GM10266 (cell line): Measurements from ENCODE around the gene MED22.

Source experiments
- DNase-seq: peaks from one replicate; pipeline ENCODE4 v3.0.0; 2012; ENCODE audit errors: extremely low spot score
- CTCF ChIP-seq: IDR thresholded peaks from 2 replicates; pipeline ENCODE4 v1.5.1; 2012; ENCODE audit warnings: mild to moderate bottlenecking, low read depth; ENCODE audit not compliant: control insufficient read depth, insufficient read depth; ENCODE audit errors: missing control alignments

The MED22 gene

DNA sequence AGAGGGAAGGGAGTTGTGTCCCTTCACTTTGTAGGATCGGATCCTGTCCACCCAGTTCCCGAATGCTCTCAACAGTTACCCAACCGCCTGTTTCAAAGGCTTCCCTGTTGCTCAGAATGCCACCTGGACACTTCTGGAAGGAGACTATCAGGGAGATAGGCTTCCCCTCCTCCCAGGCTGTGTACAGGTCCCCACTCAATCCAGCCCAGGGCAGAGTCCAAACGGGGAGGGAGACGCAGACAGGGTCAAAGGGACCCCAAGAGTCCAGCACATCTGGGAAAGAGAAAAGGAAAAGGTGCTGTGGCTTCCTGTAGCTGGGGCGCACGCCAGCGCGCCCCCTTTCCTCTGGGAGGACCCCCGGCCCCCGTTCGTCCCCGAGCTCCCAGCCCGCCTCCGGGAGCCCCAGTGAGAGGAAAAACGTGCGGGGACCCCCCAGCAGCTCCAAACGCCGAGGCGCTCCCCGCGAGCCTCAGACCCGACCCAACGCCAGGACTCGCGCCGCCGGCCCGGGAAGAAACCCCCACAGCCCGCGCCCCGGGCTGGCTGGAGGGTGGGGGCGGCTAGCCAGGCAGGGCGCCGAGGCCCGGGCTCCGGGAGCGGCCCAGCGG, 27.3 kb upstream of the MED22 start:
- peak; percentile 33 for TF ChIP-seq CTCF
- peak; percentile 76 for DNase-seq

- no peak for DNase-seq
- no peak for TF ChIP-seq CTCF
Observed at GRCh38 chr9:133374612-133375115, 26.7 kb upstream of the MED22 start.

DNA sequence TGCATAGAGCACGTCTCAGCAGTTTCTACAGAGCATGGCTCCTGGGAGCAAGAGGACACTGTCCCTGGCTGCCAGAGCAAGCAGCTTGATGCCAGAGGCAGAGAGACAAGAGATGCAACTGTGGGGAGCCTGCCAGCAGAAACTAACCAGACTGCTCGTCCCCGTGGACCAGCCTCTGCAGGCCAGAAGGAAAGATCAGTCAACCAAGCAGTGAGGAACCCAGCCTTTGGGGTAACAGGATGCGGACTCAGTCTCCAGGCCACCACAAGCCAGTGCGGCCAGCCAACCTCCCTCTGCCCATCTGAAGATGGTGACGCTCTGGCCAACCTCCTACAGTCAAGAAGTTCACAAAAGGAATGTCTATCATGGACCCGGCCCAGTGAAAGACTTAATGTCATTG, 24.2 kb upstream of the MED22 start:
- no peak for DNase-seq
- no peak for TF ChIP-seq CTCF

DNA sequence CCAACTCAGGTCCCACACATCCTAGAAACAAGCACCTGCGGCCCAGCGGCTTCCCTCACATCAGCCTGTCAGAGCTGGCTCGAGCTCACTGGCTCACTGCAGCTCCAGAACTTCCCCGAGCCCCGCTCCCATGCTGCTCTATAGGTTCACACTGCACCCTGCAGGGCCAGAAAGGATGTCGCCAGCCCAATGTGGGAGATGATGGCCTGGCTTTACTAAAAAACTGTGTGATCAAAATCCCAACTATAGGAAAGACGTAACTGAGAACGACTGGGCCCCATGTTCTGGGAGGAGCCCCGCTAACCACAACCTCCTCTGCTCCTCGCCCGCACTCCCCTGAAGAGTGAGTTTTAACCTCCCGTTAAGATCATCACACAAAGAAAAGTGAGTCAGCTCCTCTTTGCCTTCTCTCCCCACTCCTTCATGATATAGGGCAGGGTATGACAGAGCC, 23.4 kb upstream of the MED22 start:
- TF ChIP-seq CTCF: no peak
- DNase-seq: no peak

GRCh38 chr9:133370685-133371084, 22.8 kb upstream of the MED22 start:
- TF ChIP-seq CTCF: no peak
- no peak for DNase-seq

DNA sequence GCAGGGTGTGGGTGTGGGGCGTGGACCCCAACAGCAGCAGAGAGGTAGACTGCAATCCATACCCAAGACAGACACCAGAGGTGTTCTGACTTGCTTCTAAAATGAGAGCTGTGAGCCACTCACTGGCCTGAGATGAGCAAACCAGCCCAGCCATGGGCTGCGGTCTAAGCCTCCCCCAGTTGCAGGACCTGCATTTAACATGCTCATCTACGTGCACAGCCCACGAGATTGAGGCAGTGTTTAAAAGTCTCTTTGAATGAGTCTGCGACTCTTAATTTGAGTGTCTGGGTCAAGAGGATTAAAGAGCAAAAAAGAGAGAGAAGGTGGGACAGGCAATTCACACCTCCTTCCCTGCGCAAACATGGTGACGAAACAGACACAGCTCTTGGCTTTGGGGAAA, 22.0 kb upstream of the MED22 start:
- TF ChIP-seq CTCF: no peak
- DNase-seq: no peak

DNA sequence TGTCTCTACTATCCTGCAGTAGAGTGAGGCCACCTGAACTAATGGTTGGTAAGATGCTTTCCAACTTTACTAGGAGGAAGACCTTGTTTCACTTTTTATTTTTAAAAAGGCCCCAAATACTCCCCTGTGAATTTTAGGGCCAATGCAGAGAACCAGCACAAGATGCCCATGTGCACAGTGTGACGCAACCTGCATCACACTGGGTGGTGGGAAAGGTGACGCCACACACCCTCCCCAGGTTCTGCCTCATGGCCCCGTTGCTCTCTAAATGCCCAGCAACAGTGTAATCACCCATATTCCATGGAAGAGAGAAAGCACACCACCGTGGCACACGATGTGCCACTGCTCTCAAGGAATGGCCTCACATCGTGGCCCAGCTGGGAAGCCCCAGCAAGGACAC, 21.5 kb upstream of the MED22 start:
- no peak for TF ChIP-seq CTCF
- no peak for DNase-seq
